ENCODE data around the gene DENND5A.

The DENND5A gene

GRCh38 chr11:9095421-9095820 is 169.7 kb downstream of the DENND5A start:
- DNase-seq = peak in 3 of 4 experiments; percentile 31 to 53 (median 43)

DNA sequence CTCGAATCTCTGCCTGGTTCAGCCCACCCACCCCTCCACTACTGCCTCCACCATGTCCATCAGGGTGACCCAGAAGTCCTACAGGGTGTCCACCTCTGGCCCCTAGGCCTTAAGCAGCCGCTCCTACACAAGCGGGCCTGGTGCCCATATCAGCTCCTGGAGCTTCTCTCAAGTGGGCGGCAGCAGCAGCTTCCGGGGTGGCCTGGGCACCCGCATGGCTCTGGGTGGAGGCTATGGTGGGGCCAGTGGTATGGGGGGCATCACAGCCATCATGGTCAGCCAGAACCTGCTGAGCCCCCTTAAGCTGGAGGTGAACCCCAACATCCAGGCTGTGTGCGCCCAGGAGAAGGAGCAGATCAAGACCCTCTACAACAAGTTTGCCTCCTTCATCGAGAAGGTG is 170.7 kb downstream of the DENND5A start:
- DNase-seq = no peak

DNA sequence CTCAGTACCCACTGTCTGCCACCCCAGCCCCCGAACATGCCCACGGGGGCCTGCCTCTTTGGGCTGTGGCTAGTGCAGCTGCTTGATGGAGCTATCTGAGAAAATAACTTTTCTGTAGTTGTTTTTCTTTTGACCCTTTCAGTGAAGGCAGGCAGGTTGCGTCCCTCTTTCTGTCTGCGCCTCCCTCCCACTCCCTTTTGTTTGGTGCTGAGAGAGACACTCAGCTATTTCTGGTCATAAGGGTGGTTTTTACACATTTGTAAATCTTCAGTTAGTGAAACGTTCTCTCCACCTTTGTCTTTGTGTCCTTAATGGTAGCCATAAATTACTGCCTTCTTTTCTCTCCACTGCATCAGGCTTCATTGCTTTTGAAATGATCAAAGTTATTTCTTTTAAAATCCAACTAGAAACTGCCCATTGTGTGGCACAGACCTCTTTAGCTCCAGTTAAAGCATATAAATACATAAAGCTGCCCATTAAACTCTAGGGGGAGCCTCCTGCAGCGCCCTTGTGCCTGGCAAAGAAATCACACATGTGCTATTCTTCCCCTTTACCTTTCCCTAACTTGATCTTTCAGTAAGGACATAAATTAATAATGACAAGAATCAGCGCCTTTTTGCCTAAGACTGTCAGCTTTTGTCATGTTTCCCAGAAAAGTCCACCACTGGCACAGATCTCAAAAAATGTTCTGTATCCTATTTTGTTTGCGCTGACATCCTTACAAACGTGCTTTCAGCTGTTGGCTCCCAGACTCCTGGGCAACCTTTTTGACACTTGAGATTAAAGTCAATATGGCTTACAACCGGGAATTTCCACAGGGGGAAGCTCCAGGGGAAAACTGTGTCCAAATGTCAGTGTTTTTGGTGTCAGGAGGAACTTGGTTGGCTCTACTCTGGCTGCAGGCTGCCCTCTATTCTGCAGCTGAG is 172.0 kb downstream of the DENND5A start:
- peak; percentile 17 to 43 (median 28) for DNase-seq

DNA sequence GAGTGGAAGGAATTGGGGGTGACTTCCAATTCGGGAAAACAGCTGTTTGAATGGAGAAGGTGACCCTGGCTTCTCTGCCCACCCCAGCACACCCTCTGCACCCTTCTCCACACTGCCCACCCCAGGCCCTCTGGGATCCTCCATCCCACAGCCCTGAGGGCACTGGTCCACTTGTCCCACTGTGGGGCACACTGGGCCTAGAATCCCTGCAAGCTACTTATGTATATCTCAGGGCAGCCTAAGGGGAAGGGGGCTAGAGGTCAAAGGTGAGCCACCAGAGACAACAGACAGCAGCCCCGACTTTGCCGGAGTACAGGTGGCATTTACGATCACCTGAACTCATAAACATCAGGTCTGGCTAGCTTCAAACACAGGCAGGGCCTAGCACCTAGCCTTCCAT is 173.1 kb downstream of the DENND5A start:
- DNase-seq = no peak

DNA sequence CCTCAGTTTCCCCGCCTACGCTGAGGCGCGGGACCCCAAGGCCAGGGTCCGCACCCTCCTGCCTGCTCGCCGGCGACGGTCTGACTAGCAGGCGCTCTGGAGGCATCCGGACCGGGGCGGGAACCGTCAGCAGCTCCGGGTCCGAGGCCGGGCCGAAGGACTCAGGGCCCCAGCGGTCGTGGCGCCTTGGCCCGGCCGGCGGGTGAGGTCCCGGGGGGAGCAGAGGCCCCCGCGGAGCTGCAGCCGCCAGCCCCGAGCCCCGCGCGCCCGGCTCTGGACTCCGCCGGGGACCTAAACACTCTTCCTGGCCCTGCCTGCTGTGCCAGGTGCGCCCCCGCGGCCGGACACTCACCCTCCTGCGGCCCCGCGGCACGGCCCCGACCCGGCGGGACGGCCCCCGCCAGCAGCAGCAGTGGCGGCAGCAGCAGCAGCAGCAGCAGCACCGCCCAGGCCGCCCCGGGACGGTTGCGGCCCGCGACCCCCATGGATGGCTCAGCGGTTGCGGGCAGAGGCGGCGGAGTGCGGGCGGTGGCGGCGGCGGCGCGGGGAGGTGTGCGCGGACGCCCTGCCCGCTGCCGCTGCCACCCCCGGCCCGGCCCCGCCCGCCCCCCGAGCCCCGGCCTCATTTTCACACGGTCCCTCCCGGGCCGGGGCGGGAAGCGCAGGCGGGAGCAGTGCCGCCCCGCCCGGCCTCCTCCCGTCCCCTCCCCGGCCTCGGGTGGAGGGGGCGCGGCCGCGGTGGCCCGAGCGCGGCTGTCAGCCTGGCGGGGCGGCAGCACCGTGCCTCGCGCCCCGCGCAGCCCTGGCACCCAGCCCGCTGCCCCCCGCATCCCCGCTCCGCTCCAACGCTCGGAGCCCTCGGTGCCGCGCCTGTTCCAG is 173.9 kb downstream of the DENND5A start, which contains the start of gene SCUBE2:
TSS of gene SCUBE2 (minus strand) at position 556 of the 879 bp plus-strand sequence. CDS start at position 485, 71 bp downstream.
- DNase-seq = peak in 3 of 4 experiments; percentile 5 to 43 (median 29)

- peak in 1 of 4 experiments; percentile 9 for DNase-seq
Observed at GRCh38 chr11:9090488-9091043, 174.6 kb downstream of the DENND5A start.

DNA sequence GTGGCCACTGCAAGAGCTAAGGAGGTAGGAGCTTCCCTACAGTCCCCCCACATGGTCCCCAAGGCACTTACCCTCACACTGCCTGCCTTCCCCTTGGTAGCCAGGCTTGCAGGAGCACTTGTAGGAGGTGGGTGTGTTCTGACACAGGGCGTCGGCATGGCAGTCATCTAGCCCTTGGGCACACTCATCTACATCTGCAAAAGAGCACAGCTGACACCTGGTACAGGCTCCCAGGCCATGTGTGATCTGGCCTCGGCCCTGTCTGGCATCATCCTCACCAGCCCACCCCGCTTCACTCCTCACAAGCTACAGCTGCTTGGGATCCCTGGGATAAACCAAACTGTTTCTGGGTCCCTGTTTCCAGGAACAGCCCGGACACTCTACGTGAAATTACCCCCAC is 175.5 kb downstream of the DENND5A start:
- DNase-seq = no peak

GRCh38 chr11:9089061-9089460 is 176.1 kb downstream of the DENND5A start:
- DNase-seq = no peak

Data from suppressor macrophage (primary cell).